Measurements from ENCODE around the gene DNAAF2.

DNAAF2 gene

DNA sequence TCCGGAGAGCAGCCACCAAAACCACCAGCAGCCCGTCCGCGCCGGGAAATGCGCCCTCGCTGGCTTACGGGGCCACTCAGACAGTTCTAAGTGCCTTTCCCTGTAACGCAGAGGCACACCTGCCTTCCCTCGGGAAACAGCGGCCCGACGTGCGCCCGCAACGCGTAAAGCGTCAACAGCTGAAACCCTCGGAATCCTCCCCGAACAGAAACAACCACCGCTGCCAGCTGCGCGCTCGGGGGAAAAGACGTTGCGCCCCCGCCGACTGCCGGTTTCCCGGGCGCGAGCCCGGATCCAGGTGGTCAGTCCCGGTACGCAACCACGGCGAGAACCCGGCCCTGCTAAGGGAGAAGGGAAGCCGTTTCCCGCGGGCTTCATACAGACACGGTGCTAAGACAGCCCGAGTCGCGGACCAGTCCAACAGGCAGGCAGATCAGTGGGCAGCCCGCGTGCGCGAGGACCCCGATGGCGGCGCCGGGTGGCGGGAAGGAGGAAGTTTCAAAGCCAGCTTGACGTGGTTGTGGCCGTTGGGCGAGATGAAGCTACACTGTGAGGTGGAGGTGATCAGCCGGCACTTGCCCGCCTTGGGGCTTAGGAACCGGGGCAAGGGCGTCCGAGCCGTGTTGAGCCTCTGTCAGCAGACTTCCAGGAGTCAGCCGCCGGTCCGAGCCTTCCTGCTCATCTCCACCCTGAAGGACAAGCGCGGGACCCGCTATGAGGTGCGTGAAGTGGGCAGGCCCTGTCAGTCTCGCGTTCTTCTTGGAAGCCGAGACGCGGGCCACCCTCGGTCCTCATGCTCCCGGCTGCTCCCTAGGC lies 36.4 kb downstream of the DNAAF2 start, which contains the start of gene LRR1 (continued):
- TF ChIP-seq, protein P1, sequence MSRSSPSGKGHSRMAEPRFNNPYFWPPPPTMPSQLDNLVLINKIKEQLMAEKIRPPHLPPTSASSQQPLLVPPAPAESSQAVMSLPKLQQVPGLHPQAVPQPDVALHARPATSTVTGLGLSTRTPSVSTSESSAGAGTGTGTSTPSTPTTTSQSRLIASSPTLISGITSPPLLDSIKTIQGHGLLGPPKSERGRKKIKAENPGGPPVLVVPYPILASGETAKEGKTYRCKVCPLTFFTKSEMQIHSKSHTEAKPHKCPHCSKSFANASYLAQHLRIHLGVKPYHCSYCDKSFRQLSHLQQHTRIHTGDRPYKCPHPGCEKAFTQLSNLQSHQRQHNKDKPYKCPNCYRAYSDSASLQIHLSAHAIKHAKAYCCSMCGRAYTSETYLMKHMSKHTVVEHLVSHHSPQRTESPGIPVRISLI (tag by site-specific recombination; IDR thresholded peaks at IDR 0.05), result no peak
- TF ChIP-seq ZNF704 (tag by site-specific recombination; IDR thresholded peaks at IDR 0.05) (0 out of 2 replicates have a peak, but pooled peaks have one; percentile 9), YY1 (tag by site-specific recombination; IDR thresholded peaks at IDR 0.05) (peak; percentile 90), CTCF (tag by site-specific recombination; IDR thresholded peaks at IDR 0.05) (peak; percentile 5; the same call in 1 of the 2 replicates), ZNF560 (tag by site-specific recombination; IDR thresholded peaks at IDR 0.05; ENCODE audit: borderline replicate concordance) (no peak), ZNF747 (tag by site-specific recombination; IDR thresholded peaks at IDR 0.05) (no peak), ZFHX2 (tag by site-specific recombination; conservative IDR thresholded peaks at IDR 0.05) (no peak), ZNF701 (tag by site-specific recombination; IDR thresholded peaks at IDR 0.05) (no peak), ZNF785 (tag by site-specific recombination; IDR thresholded peaks at IDR 0.05) (0 out of 2 replicates have a peak, but pooled peaks have one; percentile 17), ZNF175 (tag by site-specific recombination; IDR thresholded peaks at IDR 0.05) (no peak), ZSCAN5A (tag by site-specific recombination; IDR thresholded peaks at IDR 0.05) (0 out of 2 replicates have a peak, but pooled peaks have one; percentile 38), ZNF777 (tag by site-specific recombination; IDR thresholded peaks at IDR 0.05; ENCODE audit: borderline replicate concordance) (peak; percentile 89; the same call in 1 of the 2 replicates), REPIN1 (tag by site-specific recombination; IDR thresholded peaks at IDR 0.05; ENCODE audit: low read depth) (0 out of 2 replicates have a peak, but pooled peaks have one; percentile 15)
- TF ChIP-seq, protein P2, sequence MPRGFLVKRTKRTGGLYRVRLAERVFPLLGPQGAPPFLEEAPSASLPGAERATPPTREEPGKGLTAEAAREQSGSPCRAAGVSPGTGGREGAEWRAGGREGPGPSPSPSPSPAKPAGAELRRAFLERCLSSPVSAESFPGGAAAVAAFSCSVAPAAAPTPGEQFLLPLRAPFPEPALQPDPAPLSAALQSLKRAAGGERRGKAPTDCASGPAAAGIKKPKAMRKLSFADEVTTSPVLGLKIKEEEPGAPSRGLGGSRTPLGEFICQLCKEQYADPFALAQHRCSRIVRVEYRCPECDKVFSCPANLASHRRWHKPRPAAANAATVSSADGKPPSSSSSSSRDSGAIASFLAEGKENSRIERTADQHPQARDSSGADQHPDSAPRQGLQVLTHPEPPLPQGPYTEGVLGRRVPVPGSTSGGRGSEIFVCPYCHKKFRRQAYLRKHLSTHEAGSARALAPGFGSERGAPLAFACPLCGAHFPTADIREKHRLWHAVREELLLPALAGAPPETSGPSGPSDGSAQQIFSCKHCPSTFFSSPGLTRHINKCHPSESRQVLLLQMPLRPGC (tag by site-specific recombination; IDR thresholded peaks at IDR 0.05), result peak; percentile 56; the same call in 1 of the 2 replicates

DNA sequence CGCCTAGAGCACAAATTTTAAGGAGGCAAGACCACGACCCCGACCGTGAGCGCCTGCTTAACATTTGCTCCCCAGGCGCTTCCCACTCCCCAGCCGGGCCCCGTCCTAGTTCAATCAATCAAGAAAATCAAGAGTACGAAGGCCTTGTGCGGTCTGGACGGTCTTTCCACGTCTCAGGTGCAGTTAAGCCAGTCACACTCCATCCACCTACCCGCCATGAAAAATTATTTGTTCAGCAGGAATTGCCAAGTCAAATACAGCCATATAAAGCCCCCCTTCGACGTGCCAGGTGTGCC lies 36.9 kb downstream of the DNAAF2 start:
- CTCF ChIA-PET, result no interaction called here
- H3K27ac ChIP-seq (ENCODE audit: extremely low read depth, low read depth, low read length), result peak overlapping the region; percentile 98
- no peak for TF ChIP-seq ZNF560 (tag by site-specific recombination; IDR thresholded peaks at IDR 0.05; ENCODE audit: borderline replicate concordance)
- TF ChIP-seq ZSCAN5A (tag by site-specific recombination; IDR thresholded peaks at IDR 0.05), result no peak
- no peak for TF ChIP-seq ZNF391 (tag by site-specific recombination; IDR thresholded peaks at IDR 0.05; ENCODE audit: borderline replicate concordance, low read depth)
- no peak for TF ChIP-seq ZNF626 (tag by site-specific recombination; IDR thresholded peaks at IDR 0.05)
- no peak for TF ChIP-seq ZNF660 (tag by site-specific recombination; IDR thresholded peaks at IDR 0.05)

More for the DNA sequence above, 36.9 kb downstream of the DNAAF2 start:
- peak overlapping the region; percentile 87 for H3K4me3 ChIP-seq (ENCODE audit: low read depth, low read length)
- H3K36me3 ChIP-seq (ENCODE audit: control insufficient read depth in 2 of 2, insufficient read depth in 1 of 2, low read length in 2 of 2), result peaks cover 12 to 18% of the 10 kb centered on the region in 2 experiments; a peak in 2 of 3 replicates
- no peaks in the 10 kb centered on the region for H3K9me3 ChIP-seq (ENCODE audit: control insufficient read depth, insufficient read depth, low read depth, low read length)
- POLR2A ChIA-PET, result interaction anchor here (0.8 to 4.3 kb wide), 5 partner anchors 8 to 169 kb away, joined by 3 to 33 read pairs (median 16); partner anchors contain the start of genes DNAAF2, KLHDC2, MGAT2 and RPL36AL
- H3K4me1 ChIP-seq (ENCODE audit: control insufficient read depth, insufficient read depth, low read length), result peaks cover 13% of the 10 kb centered on the region
